WTC11 (cell line): ENCODE measurements around the gene NMUR2. TPM values are rescaled to one million over a fixed set of nuclear protein-coding genes. Genes with fewer than 3 reads are reported as not detected.

Source experiments
- ATAC-seq: fragments of 200-7000 bp; cut with Tn5 transposase; 2 replicates; pipeline ENCODE4 v1.10.0; 2021; ENCODE audit warnings: mild to moderate bottlenecking, moderate library complexity
- CTCF ChIA-PET: fragments of 300-600 bp; sonication (Branson Sonifier 250); formaldehyde crosslinking; loops from one replicate; lab custom pipeline; 2021; ENCODE audit warnings: antibody characterized with exemption; lab: Charles Lee
- POLR2A ChIA-PET: fragments of 350-600 bp; sonication (Branson Sonifier 250); formaldehyde crosslinking; loops from one replicate; lab custom pipeline; 2021; ENCODE audit warnings: antibody characterized with exemption; lab: Charles Lee
- DNase-seq: peaks from one replicate; pipeline ENCODE4 v3.0.0; 2021; ENCODE audit warnings: low spot score
- H3K27ac Mint-ChIP-seq: 2 replicates; pipeline ENCODE4 v1.8.0; 2021; ENCODE audit warnings: mixed read lengths
- H3K27me3 Mint-ChIP-seq: 2 replicates; pipeline ENCODE4 v1.8.0; 2021; ENCODE audit warnings: low read depth, mild to moderate bottlenecking, moderate library complexity, mixed read lengths
- H3K36me3 Mint-ChIP-seq: 2 replicates; pipeline ENCODE4 v1.8.0; 2021; ENCODE audit warnings: mixed read lengths
- H3K4me1 Mint-ChIP-seq: 2 replicates; pipeline ENCODE4 v1.8.0; 2022; ENCODE audit warnings: mixed read lengths
- H3K4me3 Mint-ChIP-seq: 2 replicates; pipeline ENCODE4 v1.8.0; 2021; ENCODE audit warnings: mild to moderate bottlenecking, moderate library complexity, mixed read lengths
- H3K9me3 Mint-ChIP-seq: 2 replicates; pipeline ENCODE4 v1.8.0; 2021; ENCODE audit warnings: mixed read lengths
- ARID4B ChIP-seq: sonication (generic); formaldehyde crosslinking; IDR thresholded peaks from 2 replicates; pipeline ENCODE4 v1.8.0; 2023; ENCODE audit warnings: missing genetic modification reagents, mild to moderate bottlenecking, borderline replicate concordance
- ATF2 ChIP-seq: sonication (generic); formaldehyde crosslinking; IDR thresholded peaks from 2 replicates; pipeline ENCODE4 v1.8.1; 2022; ENCODE audit warnings: low read depth, missing genetic modification reagents, borderline replicate concordance
- GRHL2 ChIP-seq: fragments of 250-450 bp; sonication (Bioruptor Pico); IDR thresholded peaks from 2 replicates; pipeline ENCODE4 v1.8.0; 2022; ENCODE audit warnings: mild to moderate bottlenecking, moderate library complexity; ENCODE audit not compliant: insufficient replicate concordance, severe bottlenecking
- MAX ChIP-seq: sonication (generic); formaldehyde crosslinking; IDR thresholded peaks from 2 replicates; pipeline ENCODE4 v1.8.0; 2022; ENCODE audit warnings: mild to moderate bottlenecking, missing genetic modification reagents
- MYBL2 ChIP-seq: sonication (generic); formaldehyde crosslinking; IDR thresholded peaks from 2 replicates; pipeline ENCODE4 v1.8.1; 2023; ENCODE audit warnings: mild to moderate bottlenecking, moderate library complexity, missing genetic modification reagents
- NR2C2 ChIP-seq: sonication (generic); formaldehyde crosslinking; IDR thresholded peaks from 2 replicates; pipeline ENCODE4 v1.8.0; 2022; ENCODE audit warnings: mild to moderate bottlenecking, missing genetic modification reagents
- NR3C1 ChIP-seq: sonication (generic); formaldehyde crosslinking; conservative IDR thresholded peaks from 2 replicates; pipeline ENCODE4 v1.8.1; 2023; ENCODE audit warnings: low read depth, mild to moderate bottlenecking, missing genetic modification reagents
- PREB ChIP-seq: sonication (generic); formaldehyde crosslinking; IDR thresholded peaks from 2 replicates; pipeline ENCODE4 v1.8.1; 2022; ENCODE audit warnings: mild to moderate bottlenecking, missing genetic modification reagents, moderate library complexity, borderline replicate concordance
- SOX15 ChIP-seq: fragments of 250-450 bp; sonication (Bioruptor Pico); IDR thresholded peaks from 2 replicates; pipeline ENCODE4 v1.9.0; 2021; ENCODE audit warnings: mild to moderate bottlenecking
- ZNF263 ChIP-seq: sonication (generic); formaldehyde crosslinking; IDR thresholded peaks from 2 replicates; pipeline ENCODE4 v1.8.1; 2022; ENCODE audit warnings: low read depth, mild to moderate bottlenecking, moderate library complexity, missing genetic modification reagents
- ZNF416 ChIP-seq: fragments of 250-450 bp; sonication (Bioruptor Pico); IDR thresholded peaks from 2 replicates; pipeline ENCODE4 v1.9.0; 2021; ENCODE audit warnings: mild to moderate bottlenecking, inconsistent platforms
- ZNF671 ChIP-seq: fragments of 250-450 bp; sonication (Bioruptor Pico); IDR thresholded peaks from 2 replicates; pipeline ENCODE4 v1.8.0; 2021; ENCODE audit warnings: mild to moderate bottlenecking
- total RNA-seq: library from RNA; stranded (reverse); gene quantifications from 3 replicates; pipeline ENCODE4 v1.2.3, GENCODE V29; 2021

Gene NMUR2
- total RNA-seq, 1 experiment from 2014 or later: not detected

GRCh38 chr5:152369298-152369697, 35.8 kb downstream of the NMUR2 start (continued):
- TF ChIP-seq ARID4B (no peak), ZNF263 (no peak)

- TF ChIP-seq GRHL2 (CRISPR knock-in tag) (no peak), PREB (CRISPR knock-in tag) (no peak), NR3C1 (CRISPR knock-in tag) (no peak), SOX15 (no peak), ZNF416 (CRISPR knock-in tag) (no peak)
- TF ChIP-seq, all 79 proteins: peak for 0
- DNase-seq: no peak
- Mint-ChIP-seq H3K4me3 (no peak overlapping the region), H3K4me1 (no peaks in the 10 kb centered on the region), H3K27ac (no peak overlapping the region), H3K27me3 (no peaks in the 10 kb centered on the region), H3K36me3 (no peaks in the 10 kb centered on the region), H3K9me3 (peaks cover 7% of the 10 kb centered on the region)
- no peak for ATAC-seq
- CTCF ChIA-PET: no interaction called here
- POLR2A ChIA-PET: no interaction called here
Measured at GRCh38 chr5:152367554-152367953, 37.5 kb downstream of the NMUR2 start.

- Mint-ChIP-seq H3K27me3 (no peaks in the 10 kb centered on the region), H3K4me3 (no peak overlapping the region), H3K27ac (no peak overlapping the region), H3K4me1 (no peaks in the 10 kb centered on the region), H3K36me3 (no peaks in the 10 kb centered on the region), H3K9me3 (peaks cover 7% of the 10 kb centered on the region)
- POLR2A ChIA-PET: no interaction called here
- CTCF ChIA-PET: no interaction called here
- ATAC-seq: no peak
- DNase-seq: no peak
- TF ChIP-seq NR2C2 (CRISPR knock-in tag) (no peak), MYBL2 (no peak), ATF2 (CRISPR knock-in tag) (no peak)
Measured at GRCh38 chr5:152366716-152367115, 38.4 kb downstream of the NMUR2 start.

- no peaks in the 10 kb centered on the region for H3K27me3 Mint-ChIP-seq
- H3K4me1 Mint-ChIP-seq: no peaks in the 10 kb centered on the region
- H3K27ac Mint-ChIP-seq: no peak overlapping the region
- ChIA-PET POLR2A (no interaction called here), CTCF (interaction anchor here (0.9 kb wide), 1 partner anchor 15 kb away, joined by 3 read pairs; no protein-coding TSS in a partner anchor)
- TF ChIP-seq ZNF671 (CRISPR knock-in tag): no peak
- no peak for TF ChIP-seq MAX (CRISPR knock-in tag)
- H3K9me3 Mint-ChIP-seq: peaks cover 7% of the 10 kb centered on the region
- DNase-seq: no peak
- H3K36me3 Mint-ChIP-seq: no peaks in the 10 kb centered on the region
- no peak overlapping the region for H3K4me3 Mint-ChIP-seq
- no peak for ATAC-seq
Measured at GRCh38 chr5:152364899-152365298, 40.2 kb downstream of the NMUR2 start.
